Neural crest cell (in vitro differentiated cells): ENCODE results near the gene SLC25A21. TPM values are rescaled to one million over a fixed set of nuclear protein-coding genes. Genes with fewer than 3 reads are reported as not detected.

Experiments used
- DNase-seq: peaks from one replicate; pipeline ENCODE4 v3.0.0; 2021; ENCODE audit warnings: low read depth, mixed read lengths, low spot score
- H3K27ac Mint-ChIP-seq: one replicate; pipeline ENCODE4 v1.8.0; 2021; ENCODE audit warnings: mild to moderate bottlenecking, mixed read lengths; ENCODE audit not compliant: unreplicated experiment
- H3K27me3 Mint-ChIP-seq: 2 replicates; pipeline ENCODE4 v1.8.0; 2021; ENCODE audit warnings: low read depth, mild to moderate bottlenecking, mixed read lengths
- H3K36me3 Mint-ChIP-seq: 2 replicates; pipeline ENCODE4 v1.8.0; 2021; ENCODE audit warnings: low read depth, mild to moderate bottlenecking, mixed read lengths
- H3K4me1 Mint-ChIP-seq: 2 replicates; pipeline ENCODE4 v1.8.0; 2021; ENCODE audit warnings: mixed read lengths
- H3K4me3 Mint-ChIP-seq: one replicate; pipeline ENCODE4 v1.8.0; 2021; ENCODE audit warnings: mild to moderate bottlenecking, mixed read lengths
- H3K9me3 Mint-ChIP-seq: 2 replicates; pipeline ENCODE4 v1.8.0; 2021; ENCODE audit warnings: mixed read lengths
- CTCF ChIP-seq: fragments of 200-600 bp; sonication (generic); conservative IDR thresholded peaks from 2 replicates; pipeline ENCODE4 v1.5.0; 2021; ENCODE audit warnings: antibody characterized with exemption, mild to moderate bottlenecking
- total RNA-seq: library from RNA; stranded (reverse); gene quantifications from 2 replicates; pipeline ENCODE4 v1.2.1, GENCODE V29; 2021

The SLC25A21 gene
- total RNA-seq, 1 donor from 2014 or later = 2.2 TPM

- Mint-ChIP-seq H3K9me3 (peaks cover 2% of the 10 kb centered on the region), H3K4me1 (peaks cover 5% of the 10 kb centered on the region), H3K27me3 (no peaks in the 10 kb centered on the region), H3K4me3 (no peak overlapping the region), H3K36me3 (no peaks in the 10 kb centered on the region), H3K27ac (no peak overlapping the region)
- no peak for DNase-seq
- no peak for TF ChIP-seq CTCF
These were observed 319.3 kb downstream of the SLC25A21 start for GRCh38 chr14:36852981-36853691.

GRCh38 chr14:36848213-36848612 is 324.2 kb downstream of the SLC25A21 start:
- no peak for TF ChIP-seq CTCF

GRCh38 chr14:36847366-36847765 is 325.0 kb downstream of the SLC25A21 start:
- H3K9me3 Mint-ChIP-seq = no peaks in the 10 kb centered on the region
- H3K36me3 Mint-ChIP-seq = no peaks in the 10 kb centered on the region
- H3K4me3 Mint-ChIP-seq = no peak overlapping the region
- no peak for DNase-seq
- H3K27me3 Mint-ChIP-seq = no peaks in the 10 kb centered on the region
- no peak overlapping the region for H3K27ac Mint-ChIP-seq
- TF ChIP-seq CTCF = no peak
- peaks cover 6% of the 10 kb centered on the region for H3K4me1 Mint-ChIP-seq

More at GRCh38 chr14:36848213-36848612, 324.2 kb downstream of the SLC25A21 start:
- no peaks in the 10 kb centered on the region for H3K27me3 Mint-ChIP-seq
- H3K27ac Mint-ChIP-seq = no peak overlapping the region
- H3K4me3 Mint-ChIP-seq = no peak overlapping the region
- no peaks in the 10 kb centered on the region for H3K9me3 Mint-ChIP-seq
- no peak for DNase-seq
- no peaks in the 10 kb centered on the region for H3K36me3 Mint-ChIP-seq
- peaks cover 6% of the 10 kb centered on the region for H3K4me1 Mint-ChIP-seq

- Mint-ChIP-seq H3K4me3 (no peak overlapping the region), H3K9me3 (no peaks in the 10 kb centered on the region), H3K27ac (no peak overlapping the region), H3K36me3 (no peaks in the 10 kb centered on the region), H3K27me3 (no peaks in the 10 kb centered on the region), H3K4me1 (peaks cover 6% of the 10 kb centered on the region)
- DNase-seq = no peak
- TF ChIP-seq CTCF = no peak
These were observed 326.9 kb downstream of the SLC25A21 start for GRCh38 chr14:36845356-36846012.

- Mint-ChIP-seq H3K4me3 (no peak overlapping the region), H3K9me3 (no peaks in the 10 kb centered on the region), H3K27me3 (no peaks in the 10 kb centered on the region), H3K4me1 (peaks cover 6% of the 10 kb centered on the region), H3K27ac (no peak overlapping the region), H3K36me3 (no peaks in the 10 kb centered on the region)
- no peak for TF ChIP-seq CTCF
- DNase-seq = no peak
These were observed 327.8 kb downstream of the SLC25A21 start for GRCh38 chr14:36844443-36845195.
